AG09309 (cell line): Measurements from ENCODE around the gene AUH.

Experiments used
- DNase-seq: peaks from one replicate; pipeline ENCODE4 v3.0.0-alpha.2; 2010; ENCODE audit warnings: low read depth
- H3K4me3 ChIP-seq: 2 replicates; pipeline ENCODE4 v1.5.1; 2011; ENCODE audit warnings: mild to moderate bottlenecking, low read depth, low read length, moderate library complexity; ENCODE audit not compliant: control insufficient read depth
- TF ChIP-seq, protein P1 (sequence below): IDR thresholded peaks from 2 replicates; pipeline ENCODE4 v1.5.1; 2011; ENCODE audit warnings: mild to moderate bottlenecking, low read depth, low read length, inconsistent platforms; ENCODE audit not compliant: insufficient read depth, control insufficient read depth; ENCODE audit errors: missing control alignments

The AUH gene

DNA sequence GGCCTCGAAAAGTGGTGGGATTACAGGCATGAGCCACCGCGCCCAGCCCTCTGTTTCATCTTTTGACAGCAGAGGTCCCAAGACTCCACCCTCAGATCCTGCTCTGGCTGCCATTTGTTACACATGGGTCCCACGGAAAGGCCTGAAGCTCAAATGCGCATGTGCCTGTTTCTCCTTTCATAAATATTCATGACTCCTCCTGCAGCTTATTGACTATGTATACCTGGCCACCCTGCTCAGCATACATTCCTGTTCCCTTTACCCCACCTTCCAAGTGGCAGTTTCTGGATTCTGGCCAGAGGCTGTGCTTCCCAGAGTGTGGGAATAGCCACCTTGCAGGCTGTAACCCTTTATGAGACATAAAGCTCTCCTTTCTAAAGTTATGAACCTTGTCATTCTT is 46.5 kb downstream of the AUH start:
- TF ChIP-seq, protein P1, sequence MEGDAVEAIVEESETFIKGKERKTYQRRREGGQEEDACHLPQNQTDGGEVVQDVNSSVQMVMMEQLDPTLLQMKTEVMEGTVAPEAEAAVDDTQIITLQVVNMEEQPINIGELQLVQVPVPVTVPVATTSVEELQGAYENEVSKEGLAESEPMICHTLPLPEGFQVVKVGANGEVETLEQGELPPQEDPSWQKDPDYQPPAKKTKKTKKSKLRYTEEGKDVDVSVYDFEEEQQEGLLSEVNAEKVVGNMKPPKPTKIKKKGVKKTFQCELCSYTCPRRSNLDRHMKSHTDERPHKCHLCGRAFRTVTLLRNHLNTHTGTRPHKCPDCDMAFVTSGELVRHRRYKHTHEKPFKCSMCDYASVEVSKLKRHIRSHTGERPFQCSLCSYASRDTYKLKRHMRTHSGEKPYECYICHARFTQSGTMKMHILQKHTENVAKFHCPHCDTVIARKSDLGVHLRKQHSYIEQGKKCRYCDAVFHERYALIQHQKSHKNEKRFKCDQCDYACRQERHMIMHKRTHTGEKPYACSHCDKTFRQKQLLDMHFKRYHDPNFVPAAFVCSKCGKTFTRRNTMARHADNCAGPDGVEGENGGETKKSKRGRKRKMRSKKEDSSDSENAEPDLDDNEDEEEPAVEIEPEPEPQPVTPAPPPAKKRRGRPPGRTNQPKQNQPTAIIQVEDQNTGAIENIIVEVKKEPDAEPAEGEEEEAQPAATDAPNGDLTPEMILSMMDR, result no peak
- no peak overlapping the region for H3K4me3 ChIP-seq
- no peak for DNase-seq

DNA sequence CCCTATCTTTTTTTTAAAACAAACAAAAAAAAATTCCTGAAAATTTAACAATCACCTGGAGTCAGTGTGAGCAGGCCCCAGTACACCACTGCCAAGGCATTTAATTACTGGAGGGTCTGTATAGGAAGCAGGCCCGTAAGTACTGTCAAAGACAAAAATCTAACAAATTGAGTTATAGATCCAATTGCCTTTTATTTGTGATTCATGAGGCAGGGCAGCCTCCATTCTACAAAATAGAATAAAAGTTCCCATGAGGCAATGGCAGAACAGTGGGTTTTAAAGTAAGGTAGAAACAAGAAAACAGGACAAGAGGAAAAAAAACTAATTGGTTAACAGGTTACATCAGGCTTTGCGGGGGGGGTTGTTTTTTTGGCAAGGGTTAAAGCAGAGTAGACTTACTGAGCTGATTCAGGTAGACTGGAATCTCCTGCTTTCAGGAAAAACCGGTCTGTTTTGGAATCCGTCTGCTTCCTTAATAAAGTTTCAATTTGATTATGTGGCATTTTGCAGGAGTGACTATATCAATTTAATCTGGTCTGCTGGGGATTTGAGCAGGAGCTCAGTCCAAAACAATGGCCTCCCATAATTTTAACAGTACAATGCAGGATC is 48.9 kb downstream of the AUH start:
- TF ChIP-seq, protein P1, result no peak
- no peak for DNase-seq
- H3K4me3 ChIP-seq, result no peak overlapping the region

DNA sequence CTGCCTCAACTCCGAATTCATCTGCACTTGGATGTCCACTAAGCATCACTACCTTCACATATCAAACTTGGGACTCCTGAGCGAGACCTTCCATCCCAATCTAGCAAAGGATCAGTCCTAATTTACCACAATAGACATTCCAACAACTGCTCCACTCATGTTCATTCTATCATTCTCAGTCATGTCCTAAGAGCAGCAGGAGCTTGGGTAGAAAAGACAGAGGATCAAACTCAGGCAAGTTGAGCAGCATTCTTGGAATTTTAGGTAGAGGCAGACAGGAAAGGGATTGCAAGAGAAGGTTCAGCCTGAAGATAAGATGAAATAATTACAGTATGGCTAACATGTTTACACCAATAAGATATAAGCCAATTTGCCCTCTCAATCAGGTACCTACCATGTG is 51.7 kb downstream of the AUH start:
- no peak overlapping the region for H3K4me3 ChIP-seq
- no peak for DNase-seq
- TF ChIP-seq, protein P1, result no peak

DNA sequence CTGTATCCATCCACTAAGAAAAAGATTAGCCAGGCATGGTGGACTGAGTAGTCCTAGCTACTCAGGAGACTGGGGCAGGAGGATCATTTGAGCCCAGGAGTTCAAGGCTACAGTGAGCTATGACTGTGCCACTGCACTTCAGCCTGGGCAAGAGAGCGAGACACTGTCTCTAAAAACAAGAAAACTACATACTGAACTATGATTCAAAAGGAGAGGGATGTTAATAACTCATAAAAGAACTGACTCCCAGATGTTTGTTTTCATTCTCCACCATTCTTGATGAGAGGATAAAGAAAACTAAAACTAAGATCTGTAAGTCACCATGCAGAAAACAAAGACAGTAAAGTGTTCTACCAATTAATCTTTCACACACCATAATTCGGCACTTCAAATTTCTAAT is 53.5 kb downstream of the AUH start:
- no peak overlapping the region for H3K4me3 ChIP-seq
- DNase-seq, result no peak
- TF ChIP-seq, protein P1, result no peak

GRCh38 chr9:91307279-91307678 is 54.4 kb downstream of the AUH start:
- TF ChIP-seq, protein P1, result no peak
- DNase-seq, result no peak
- no peak overlapping the region for H3K4me3 ChIP-seq

DNA sequence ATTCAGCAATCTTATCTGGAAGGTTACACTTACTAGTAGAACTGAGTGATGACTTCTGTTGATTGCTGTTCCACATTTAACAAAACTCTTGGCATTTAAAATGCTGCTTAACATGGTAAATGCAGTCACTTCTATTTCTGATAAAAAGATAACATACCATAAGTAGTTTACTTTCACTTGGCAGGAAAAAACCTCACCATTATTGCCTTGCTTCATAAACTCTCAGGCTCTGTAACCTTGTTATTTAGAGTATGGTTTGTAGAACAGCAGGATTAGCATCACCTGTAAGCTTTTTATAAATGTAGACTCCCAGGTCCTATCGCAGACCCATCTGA is 55.5 kb downstream of the AUH start:
- no peak overlapping the region for H3K4me3 ChIP-seq
- TF ChIP-seq, protein P1, result no peak
- no peak for DNase-seq
